GM19324 (cell line): ENCODE results near the gene ARHGEF16.

Experiments used
- ATAC-seq: cut with Tn5 transposase; IDR thresholded peaks from one replicate; pipeline ENCODE4 v1.9.1; 2021; ENCODE audit warnings: mild to moderate bottlenecking, moderate library complexity; ENCODE audit not compliant: unreplicated experiment, low FRiP score

The ARHGEF16 gene

GRCh38 chr1:3420218-3420951 is 34.1 kb upstream of the ARHGEF16 start:
- no peak for ATAC-seq

- no peak for ATAC-seq
These were observed 31.8 kb upstream of the ARHGEF16 start for GRCh38 chr1:3422638-3423037.

DNA sequence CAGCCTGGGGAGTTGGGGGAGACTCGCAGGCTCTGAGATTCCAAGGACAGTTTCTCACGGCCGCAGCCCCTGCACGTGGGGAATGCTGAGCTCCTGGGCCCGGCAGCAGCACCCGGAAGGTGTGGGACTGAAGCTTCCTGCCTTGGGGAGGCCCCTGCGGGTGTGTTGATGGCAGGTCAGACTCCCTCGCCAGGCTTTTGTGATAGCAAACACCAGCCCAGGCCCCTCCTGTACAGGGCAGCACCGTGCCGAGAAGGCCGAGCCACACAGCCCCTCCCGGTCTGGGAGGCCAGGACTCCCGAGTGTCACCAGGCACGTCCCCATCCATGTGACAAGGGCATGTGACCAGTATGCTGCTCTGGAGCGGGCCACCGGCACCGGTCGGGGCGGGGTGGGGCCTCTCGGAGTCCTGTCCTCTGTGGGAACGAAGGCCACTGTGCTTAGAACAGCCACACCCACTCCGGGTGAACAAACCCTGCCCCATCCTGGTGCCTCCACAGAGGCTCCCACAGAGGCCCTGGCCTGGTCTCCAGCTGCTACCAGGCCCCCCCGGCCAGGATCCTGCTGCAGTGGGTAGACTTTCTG is 31.1 kb upstream of the ARHGEF16 start:
- ATAC-seq = no peak

GRCh38 chr1:3423896-3424611 is 30.4 kb upstream of the ARHGEF16 start:
- no peak for ATAC-seq

- no peak for ATAC-seq
These were observed 28.8 kb upstream of the ARHGEF16 start for GRCh38 chr1:3425486-3426215.

- ATAC-seq = no peak
These were observed 27.4 kb upstream of the ARHGEF16 start for GRCh38 chr1:3426956-3427535.

DNA sequence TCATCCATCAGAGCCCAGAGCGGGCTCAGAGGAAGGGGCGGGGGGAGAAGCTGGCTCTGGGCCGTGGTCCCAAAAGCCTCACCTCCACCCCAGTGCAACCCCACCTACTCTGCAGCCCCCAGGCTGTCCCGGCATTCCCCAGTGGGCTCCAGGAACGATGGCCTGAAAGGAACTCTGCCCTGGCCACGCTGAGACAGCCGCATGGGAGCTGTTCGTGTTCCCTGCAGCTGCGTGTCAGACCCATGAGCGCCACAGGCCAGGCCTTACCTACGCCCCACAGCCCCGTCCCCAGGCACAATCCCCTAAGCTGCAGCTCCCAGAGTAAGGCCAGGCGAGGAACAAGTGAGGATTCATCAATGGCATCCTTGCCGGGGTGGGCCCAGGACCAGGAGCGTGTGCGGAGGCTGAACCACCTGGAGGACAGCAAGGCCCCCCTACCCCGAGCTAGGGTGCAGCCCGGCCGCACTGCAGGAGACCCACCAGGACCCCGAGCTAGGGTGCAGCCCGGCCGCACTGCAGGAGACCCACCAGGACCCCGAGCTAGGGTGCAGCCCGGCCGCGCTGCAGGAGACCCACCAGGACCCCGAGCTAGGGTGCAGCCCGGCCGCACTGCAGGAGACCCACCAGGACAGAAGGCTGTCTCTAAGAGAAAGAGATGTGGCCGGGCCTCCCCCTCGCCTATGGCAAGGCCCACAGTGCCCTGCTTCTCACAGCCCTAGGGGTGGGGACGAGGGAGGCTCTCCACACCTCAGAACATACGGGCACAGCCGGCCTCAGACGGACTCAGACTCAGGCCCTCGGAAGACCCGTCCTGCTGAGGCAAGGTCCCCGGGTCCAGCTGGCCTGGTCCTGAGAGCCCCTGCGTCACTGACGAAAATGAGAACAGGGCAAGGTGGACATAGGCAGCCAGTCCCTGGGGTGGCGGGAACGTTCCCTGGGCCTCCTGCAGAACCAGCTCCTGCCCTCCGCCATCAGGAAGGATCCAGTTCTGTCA is 26.5 kb upstream of the ARHGEF16 start:
- ATAC-seq = no peak

GRCh38 chr1:3428899-3429298 is 25.6 kb upstream of the ARHGEF16 start:
- ATAC-seq = no peak

GRCh38 chr1:3429320-3429719 is 25.1 kb upstream of the ARHGEF16 start:
- ATAC-seq = no peak

- ATAC-seq = no peak
These were observed 24.7 kb upstream of the ARHGEF16 start for GRCh38 chr1:3429766-3430165.

DNA sequence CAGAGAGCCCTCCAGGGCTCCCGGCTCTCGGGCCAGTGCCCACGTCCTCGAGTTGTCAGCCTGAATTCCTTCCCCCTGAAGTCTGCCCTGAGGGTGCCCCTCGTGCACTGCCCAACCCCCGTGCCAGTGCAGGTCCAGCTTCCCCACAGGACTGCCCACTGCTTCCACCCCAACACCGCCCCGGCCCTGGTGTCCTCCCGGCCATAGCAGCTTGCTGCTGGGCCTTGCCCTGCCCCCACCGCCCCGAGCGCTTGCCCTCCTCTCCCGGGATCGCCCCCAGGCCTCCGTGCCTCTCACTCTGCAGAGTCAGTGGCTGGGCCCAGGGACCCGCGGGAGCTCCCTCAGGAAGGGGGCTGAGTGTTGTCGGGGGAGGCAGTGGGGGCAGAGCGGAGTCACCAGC is 24.1 kb upstream of the ARHGEF16 start:
- ATAC-seq = no peak

GRCh38 chr1:3430820-3431219 is 23.6 kb upstream of the ARHGEF16 start:
- ATAC-seq = no peak

GRCh38 chr1:3431266-3431665 is 23.2 kb upstream of the ARHGEF16 start:
- ATAC-seq = no peak

- ATAC-seq = no peak
These were observed 22.8 kb upstream of the ARHGEF16 start for GRCh38 chr1:3431686-3432085.

GRCh38 chr1:3432306-3432705 is 22.2 kb upstream of the ARHGEF16 start:
- ATAC-seq = no peak

DNA sequence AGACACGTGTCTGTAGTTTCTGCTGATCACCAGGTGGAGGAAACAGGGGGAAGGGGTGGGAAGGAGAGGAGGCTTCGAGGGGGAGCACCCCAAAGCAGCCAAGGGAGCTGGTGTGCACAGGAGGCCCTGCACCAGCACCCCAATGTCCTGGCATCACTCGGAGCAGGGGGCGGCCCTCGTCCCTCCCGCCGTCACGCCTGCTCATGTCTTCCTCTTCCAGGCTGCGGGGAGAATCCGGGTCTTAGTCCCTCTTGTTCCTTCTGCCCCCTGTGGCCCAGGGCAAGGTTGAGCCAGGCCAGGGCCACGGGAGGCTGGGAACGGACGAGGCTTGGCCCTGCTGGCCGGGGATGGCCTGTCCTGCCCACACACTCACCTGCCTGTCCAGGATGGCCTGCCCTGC is 21.4 kb upstream of the ARHGEF16 start:
- ATAC-seq = no peak

DNA sequence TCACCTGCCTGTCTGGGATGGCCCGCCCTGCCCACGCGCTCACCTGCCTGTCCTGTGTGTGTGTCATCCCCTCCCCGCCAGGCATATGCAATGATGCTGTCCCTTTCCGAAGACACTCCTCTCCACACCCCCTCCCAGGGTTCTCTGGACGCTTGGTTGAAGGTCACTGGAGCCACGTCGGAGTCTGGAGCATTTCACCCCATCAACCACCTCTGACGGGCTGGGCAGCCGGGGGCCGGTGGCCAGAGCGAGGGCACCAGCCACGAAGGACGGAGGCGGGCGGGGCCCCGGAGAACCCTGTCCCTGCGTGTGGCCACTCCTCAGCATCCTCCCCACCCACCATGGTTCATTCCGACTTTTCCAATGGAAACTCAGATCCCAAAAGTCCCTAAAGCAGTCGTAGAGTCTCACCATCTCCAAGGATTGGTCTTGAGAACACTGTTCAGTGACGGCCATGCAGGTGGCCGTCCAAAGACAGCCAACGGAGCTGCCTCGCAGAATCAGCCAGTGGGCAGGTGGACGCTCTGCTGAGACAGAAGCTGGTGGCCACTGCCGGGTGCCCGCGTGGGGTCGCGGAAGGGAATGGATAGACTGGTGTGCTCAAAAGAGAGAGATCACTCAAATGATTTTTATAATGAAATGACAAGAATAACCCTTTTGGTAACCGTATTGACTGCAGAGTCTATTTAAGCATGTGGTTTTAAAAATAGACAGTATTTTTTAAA is 20.7 kb upstream of the ARHGEF16 start:
- ATAC-seq = no peak

- ATAC-seq = no peak
These were observed 19.9 kb upstream of the ARHGEF16 start for GRCh38 chr1:3434406-3435110.
